ENCODE data around the gene NPDC1. TPM values are rescaled to one million over a fixed set of nuclear protein-coding genes. Genes with fewer than 3 reads are reported as not detected.
"Not testable (repeated sequence)": the region's sequence is repeated elsewhere in the genome, so short reads cannot be mapped to it uniquely, and the experiment has no call there.

Gene NPDC1
- total RNA-seq, 2 experiments from 2014 or later, result 36.0 to 42.6 TPM

DNA sequence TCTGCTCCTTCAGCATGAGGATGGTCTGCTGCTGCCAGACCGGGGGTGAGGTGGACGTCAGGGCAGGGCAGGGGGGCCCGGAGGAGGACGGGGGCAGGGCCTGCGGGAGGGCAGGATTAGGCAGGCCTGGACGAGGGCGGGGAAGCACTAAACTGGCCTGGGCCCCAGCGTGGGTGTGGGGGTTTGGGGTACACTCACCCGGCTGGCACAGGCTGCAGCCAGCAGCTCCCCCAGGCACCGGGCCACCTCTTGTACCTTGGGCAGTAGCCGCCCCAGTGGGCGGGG lies 18.8 kb upstream of the NPDC1 start:
- intact Hi-C loops (cut with micrococcal nuclease), result loop anchor here (5.0 kb wide), 1 partner anchor 38 kb away; the partner anchor contains the start of gene ABCA2
- no peaks in the 10 kb centered on the region for H3K9me3 Mint-ChIP-seq
- no peak overlapping the region for H3K27ac Mint-ChIP-seq
- ChIA-PET POLR2A (no interaction called here), CTCF (interaction anchor here (0.9 to 10.6 kb wide), 13 partner anchors 9 to 287 kb away, joined by 3 to 208 read pairs (median 10); partner anchors contain the start of genes ABCA2, FUT7, MAN1B1 and NPDC1)
- H3K36me3 Mint-ChIP-seq, result no peaks in the 10 kb centered on the region
- DNase-seq, result no peak
- peaks cover 4% of the 10 kb centered on the region for H3K4me1 Mint-ChIP-seq (ENCODE audit: low read depth)
- H3K4me3 Mint-ChIP-seq, result no peak overlapping the region
- H3K27me3 Mint-ChIP-seq, result no peaks in the 10 kb centered on the region

DNA sequence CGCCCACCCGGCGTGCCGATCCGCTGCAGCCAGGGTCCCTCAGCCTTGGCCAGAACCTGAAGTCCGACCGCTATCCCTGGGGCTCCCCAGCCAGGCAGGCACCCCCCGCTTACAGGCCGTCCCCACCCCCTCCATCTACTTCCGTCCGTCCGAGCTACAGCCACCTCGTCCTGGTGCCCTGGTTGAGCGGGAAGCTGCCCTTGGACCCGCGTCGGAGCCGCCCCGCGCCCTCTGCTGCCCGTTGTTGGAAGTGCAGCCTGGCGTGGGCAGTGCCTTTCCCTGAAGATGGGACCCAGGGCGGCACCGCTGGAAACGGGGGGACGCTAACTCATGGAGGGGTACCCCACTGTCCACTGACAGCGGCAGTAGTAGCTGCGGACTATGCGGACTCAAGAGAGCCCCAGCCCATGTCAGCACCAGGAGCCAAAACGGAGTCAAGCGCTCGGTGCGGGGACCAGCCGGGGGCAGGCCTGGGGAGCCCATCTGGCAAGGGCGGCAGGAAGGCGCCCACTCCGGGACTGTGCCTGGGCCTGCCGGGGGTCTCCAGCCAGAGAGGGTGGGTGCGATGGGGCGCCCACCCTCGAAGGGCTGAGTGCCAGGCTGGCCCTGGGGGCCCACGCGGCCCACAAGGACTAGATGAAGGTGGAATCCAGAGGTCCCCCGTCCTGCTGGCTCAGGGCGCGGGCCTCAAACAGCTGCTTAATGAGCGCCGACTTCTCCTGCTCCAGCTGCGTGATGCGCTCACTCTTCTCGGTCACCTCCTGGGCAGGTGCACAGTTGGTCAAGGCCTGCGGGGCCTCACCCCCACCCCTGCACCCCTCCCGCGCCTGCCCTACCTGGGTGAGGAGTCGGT lies 18.3 kb upstream of the NPDC1 start:
- peaks cover 4% of the 10 kb centered on the region for H3K4me1 Mint-ChIP-seq (ENCODE audit: low read depth)
- no peaks in the 10 kb centered on the region for H3K36me3 Mint-ChIP-seq
- peak overlapping the region; percentile 44 for H3K27ac Mint-ChIP-seq
- DNase-seq, result peak; percentile 68
- ChIA-PET CTCF (interaction anchor here (0.6 to 10.6 kb wide), 22 partner anchors 9 to 286 kb away, joined by 3 to 208 read pairs (median 4); partner anchors contain the start of genes ABCA2, FUT7, MAN1B1 and NPDC1), POLR2A (no interaction called here)
- H3K27me3 Mint-ChIP-seq, result no peaks in the 10 kb centered on the region
- intact Hi-C loops (cut with micrococcal nuclease), result no loop called here
- no peak overlapping the region for H3K4me3 Mint-ChIP-seq
- H3K9me3 Mint-ChIP-seq, result no peaks in the 10 kb centered on the region

DNA sequence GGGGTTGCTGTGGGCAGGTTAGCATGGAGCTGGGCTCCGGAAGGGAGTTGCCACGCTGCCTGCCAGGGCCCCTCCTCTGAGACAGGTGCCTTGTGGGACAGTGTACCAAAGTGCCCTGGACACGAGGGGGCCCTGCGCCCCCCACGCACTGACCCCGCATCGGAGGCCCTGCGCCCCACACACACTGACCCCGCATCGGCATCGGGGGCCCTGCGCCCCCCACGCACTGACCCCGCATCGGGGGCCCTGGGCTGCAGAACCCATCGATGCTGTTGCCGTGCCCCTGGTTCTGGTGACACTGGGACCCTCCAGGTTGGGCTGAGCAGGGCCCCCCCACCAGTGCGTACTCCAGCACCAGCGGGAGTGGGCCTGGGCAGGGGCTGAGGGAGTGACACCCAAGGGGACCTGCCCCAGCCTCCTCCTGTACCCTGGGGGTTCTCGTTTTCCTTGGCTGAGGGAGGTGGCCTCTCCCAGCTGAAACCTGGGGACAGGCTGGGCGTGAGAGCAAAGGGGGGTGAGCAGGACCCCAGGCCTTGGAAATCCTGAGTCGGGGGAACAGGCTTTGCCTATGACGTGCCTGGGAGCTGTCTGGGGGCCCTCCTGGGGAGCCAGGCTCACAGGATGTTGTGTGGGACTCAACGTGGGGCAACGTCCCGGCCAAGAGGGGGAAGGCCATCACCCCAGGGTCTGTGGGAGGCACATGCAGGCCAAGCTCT lies 17.5 kb upstream of the NPDC1 start:
- ChIA-PET CTCF (interaction anchor here (0.6 to 10.6 kb wide), 22 partner anchors 8 to 285 kb away, joined by 3 to 208 read pairs (median 4); partner anchors contain the start of genes ABCA2, FUT7, MAN1B1 and NPDC1), POLR2A (no interaction called here)
- H3K9me3 Mint-ChIP-seq, result no peaks in the 10 kb centered on the region
- H3K27me3 Mint-ChIP-seq, result no peaks in the 10 kb centered on the region
- intact Hi-C loops (cut with micrococcal nuclease), result no loop called here
- H3K4me1 Mint-ChIP-seq (ENCODE audit: low read depth), result peaks cover 4% of the 10 kb centered on the region
- no peak overlapping the region for H3K27ac Mint-ChIP-seq
- H3K4me3 Mint-ChIP-seq, result no peak overlapping the region
- DNase-seq, result no peak
- no peaks in the 10 kb centered on the region for H3K36me3 Mint-ChIP-seq

DNA sequence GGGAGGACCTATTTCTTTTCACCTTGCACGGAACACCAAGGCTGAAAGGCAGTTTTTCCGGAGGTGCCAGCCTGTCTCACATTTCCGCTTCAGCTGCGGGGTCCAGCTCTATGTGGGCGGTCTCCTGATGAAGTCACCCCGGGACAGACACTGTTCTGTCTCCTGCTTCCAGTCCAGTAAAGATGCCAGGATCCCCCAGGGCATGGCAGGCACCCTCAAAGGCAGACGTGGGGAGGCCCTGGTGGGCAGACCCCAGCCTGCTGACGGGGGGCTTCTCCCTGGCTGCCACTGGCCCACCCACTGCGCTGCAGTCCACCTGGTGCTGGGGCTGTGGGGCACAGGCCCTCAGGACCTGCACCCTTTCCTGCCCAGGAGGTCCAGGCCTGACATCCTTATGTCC lies 16.8 kb upstream of the NPDC1 start:
- CTCF ChIA-PET, result interaction anchor here (2.4 to 10.6 kb wide), 2 partner anchors 15 to 70 kb away, joined by 5 to 208 read pairs; partner anchors contain the start of genes NPDC1 and PAXX
- intact Hi-C loops (cut with micrococcal nuclease); DNase-seq; POLR2A ChIA-PET; H3K4me3 Mint-ChIP-seq; H3K9me3 Mint-ChIP-seq; H3K27ac Mint-ChIP-seq; H3K27me3 Mint-ChIP-seq; H3K4me1 Mint-ChIP-seq (ENCODE audit: low read depth); H3K36me3 Mint-ChIP-seq: not testable (repeated sequence)

DNA sequence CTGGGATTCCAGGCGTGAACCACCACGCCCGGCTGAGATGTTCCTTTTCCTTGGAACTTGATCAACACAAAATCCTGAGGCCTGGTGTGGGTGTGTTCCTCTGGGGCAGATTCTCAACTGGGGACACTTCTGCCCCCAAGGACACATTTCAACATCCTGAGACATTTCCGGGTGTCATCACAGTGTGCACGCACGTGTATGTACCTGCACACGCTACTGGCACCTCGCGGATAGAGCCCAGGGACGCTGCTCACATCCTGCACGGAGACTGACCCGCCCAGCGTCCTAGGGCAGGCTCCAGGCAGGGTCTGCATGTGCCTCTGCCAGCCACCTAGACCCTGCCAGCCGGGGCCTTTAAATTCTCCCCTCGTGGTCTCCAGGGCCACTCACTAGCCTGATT lies 16.4 kb upstream of the NPDC1 start:
- H3K27ac Mint-ChIP-seq, result no peak overlapping the region
- no peak for DNase-seq
- intact Hi-C loops (cut with micrococcal nuclease), result no loop called here
- H3K36me3 Mint-ChIP-seq, result no peaks in the 10 kb centered on the region
- H3K27me3 Mint-ChIP-seq, result no peaks in the 10 kb centered on the region
- ChIA-PET CTCF (interaction anchor here (10.6 kb wide), 1 partner anchor 14 kb away, joined by 208 read pairs; the partner anchor contains the start of gene NPDC1), POLR2A (no interaction called here)
- H3K4me1 Mint-ChIP-seq (ENCODE audit: low read depth), result no peaks in the 10 kb centered on the region
- H3K4me3 Mint-ChIP-seq, result no peak overlapping the region
- H3K9me3 Mint-ChIP-seq, result no peaks in the 10 kb centered on the region

DNA sequence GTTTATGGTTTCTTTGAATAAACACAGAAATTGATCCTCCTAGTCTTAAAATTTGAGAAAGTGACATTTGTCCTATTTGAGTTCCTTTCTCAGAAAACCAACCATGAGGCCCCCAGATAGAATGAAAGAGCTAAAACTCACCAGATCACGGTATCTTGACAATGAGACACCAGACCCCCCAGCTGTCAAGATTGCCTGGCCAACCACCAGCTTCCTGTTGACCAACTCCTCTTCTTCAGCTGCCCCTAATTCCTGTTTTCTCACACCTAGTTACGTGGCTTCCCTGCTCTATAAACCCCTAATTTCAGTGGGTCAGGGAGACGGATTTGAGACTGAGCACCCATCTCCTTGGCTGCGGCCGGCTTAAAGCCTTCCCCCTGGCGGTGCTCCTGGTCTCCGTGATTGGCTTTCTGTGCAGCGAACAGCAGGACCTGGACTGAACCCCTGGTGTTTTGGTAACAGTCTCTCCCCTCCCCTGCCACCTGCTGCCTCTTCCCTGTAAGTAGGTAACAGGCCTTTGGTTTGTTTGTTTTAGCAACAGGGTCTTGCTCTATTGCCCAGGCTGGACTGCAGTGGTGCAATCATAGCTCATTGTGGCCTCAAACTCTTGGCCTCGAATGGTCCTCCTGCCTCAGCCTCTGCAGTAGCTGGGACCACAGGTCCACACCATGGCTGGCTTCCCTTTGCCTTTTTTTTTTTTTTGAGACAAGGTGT lies 12.7 kb upstream of the NPDC1 start:
- Mint-ChIP-seq H3K4me3 (no peak overlapping the region), H3K27ac (no peak overlapping the region), H3K9me3 (no peaks in the 10 kb centered on the region), H3K4me1 (ENCODE audit: low read depth) (no peaks in the 10 kb centered on the region), H3K36me3 (no peaks in the 10 kb centered on the region), H3K27me3 (no peaks in the 10 kb centered on the region)
- ChIA-PET CTCF (interaction anchor here (1.3 to 4.4 kb wide), 4 partner anchors 9 to 29 kb away, joined by 3 to 28 read pairs (median 12); no protein-coding TSS in a partner anchor), POLR2A (no interaction called here)
- intact Hi-C loops (cut with micrococcal nuclease), result no loop called here
- DNase-seq, result no peak

DNA sequence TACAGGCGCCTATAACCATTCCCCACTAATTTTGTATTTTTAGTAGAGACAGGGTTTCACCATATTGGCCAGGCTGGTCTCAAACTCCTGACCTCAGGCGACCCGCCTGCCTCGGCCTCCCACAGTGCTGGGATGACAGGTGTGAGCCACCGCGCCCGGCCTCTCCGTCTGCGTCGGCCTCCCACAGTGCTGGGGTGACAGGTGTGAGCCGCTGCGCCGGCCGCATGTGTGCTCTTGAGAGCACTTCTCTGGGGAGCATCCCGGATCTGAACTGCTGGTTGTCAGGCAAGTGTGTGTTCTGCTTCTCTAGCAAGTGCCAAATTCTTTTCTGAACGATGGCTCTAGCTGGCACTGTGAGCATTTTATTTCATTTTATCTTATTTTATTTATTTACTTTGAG lies 11.6 kb upstream of the NPDC1 start:
- Mint-ChIP-seq H3K27me3 (peaks cover 4% of the 10 kb centered on the region), H3K4me3 (no peak overlapping the region), H3K36me3 (no peaks in the 10 kb centered on the region), H3K4me1 (ENCODE audit: low read depth) (no peaks in the 10 kb centered on the region), H3K9me3 (no peaks in the 10 kb centered on the region), H3K27ac (no peak overlapping the region)
- ChIA-PET CTCF (interaction anchor here (4.4 kb wide), 1 partner anchor 9 kb away, joined by 28 read pairs; no protein-coding TSS in a partner anchor), POLR2A (no interaction called here)
- intact Hi-C loops (cut with micrococcal nuclease), result no loop called here
- DNase-seq, result no peak

DNA sequence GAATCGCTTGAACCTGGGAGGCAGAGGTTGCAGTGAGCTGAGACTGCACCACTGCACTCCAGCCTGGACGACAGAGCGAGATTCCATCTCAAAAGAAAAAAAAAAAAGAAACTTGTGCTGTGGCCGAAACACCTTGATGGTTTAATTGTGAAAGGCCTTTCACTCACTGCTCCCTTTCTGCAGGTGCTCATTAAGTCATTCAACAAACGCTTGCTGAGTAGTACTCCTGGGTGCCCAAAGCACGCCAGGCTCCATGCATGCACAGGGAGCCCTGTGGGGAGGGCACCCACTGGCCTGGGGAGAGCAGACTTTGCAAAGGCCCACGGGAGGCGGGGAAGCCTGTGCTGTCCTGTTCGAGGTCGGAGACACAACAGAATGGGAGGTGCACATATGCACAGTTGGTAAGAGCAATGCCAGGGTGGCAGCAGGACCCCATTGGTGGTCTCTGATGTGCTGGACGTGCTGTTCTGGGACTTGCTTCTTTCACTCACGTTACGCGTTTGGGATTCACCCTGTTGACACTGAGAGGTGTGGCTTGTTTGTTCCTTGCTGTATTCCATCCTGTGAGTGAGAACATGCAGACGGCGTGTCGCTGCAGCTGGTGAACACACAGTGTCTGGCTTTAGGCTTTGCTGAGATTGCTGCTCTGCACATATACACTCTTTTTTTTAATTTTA lies 10.9 kb upstream of the NPDC1 start:
- Mint-ChIP-seq H3K4me1 (ENCODE audit: low read depth) (no peaks in the 10 kb centered on the region), H3K4me3 (no peak overlapping the region), H3K27me3 (peaks cover 11% of the 10 kb centered on the region), H3K27ac (no peak overlapping the region), H3K9me3 (no peaks in the 10 kb centered on the region), H3K36me3 (no peaks in the 10 kb centered on the region)
- DNase-seq, result no peak
- intact Hi-C loops (cut with micrococcal nuclease), result no loop called here
- CTCF ChIA-PET, result interaction anchor here (1.4 to 4.4 kb wide), 5 partner anchors 7 to 28 kb away, joined by 4 to 28 read pairs (median 9); partner anchors contain the start of gene NPDC1
- POLR2A ChIA-PET, result no interaction called here

DNA sequence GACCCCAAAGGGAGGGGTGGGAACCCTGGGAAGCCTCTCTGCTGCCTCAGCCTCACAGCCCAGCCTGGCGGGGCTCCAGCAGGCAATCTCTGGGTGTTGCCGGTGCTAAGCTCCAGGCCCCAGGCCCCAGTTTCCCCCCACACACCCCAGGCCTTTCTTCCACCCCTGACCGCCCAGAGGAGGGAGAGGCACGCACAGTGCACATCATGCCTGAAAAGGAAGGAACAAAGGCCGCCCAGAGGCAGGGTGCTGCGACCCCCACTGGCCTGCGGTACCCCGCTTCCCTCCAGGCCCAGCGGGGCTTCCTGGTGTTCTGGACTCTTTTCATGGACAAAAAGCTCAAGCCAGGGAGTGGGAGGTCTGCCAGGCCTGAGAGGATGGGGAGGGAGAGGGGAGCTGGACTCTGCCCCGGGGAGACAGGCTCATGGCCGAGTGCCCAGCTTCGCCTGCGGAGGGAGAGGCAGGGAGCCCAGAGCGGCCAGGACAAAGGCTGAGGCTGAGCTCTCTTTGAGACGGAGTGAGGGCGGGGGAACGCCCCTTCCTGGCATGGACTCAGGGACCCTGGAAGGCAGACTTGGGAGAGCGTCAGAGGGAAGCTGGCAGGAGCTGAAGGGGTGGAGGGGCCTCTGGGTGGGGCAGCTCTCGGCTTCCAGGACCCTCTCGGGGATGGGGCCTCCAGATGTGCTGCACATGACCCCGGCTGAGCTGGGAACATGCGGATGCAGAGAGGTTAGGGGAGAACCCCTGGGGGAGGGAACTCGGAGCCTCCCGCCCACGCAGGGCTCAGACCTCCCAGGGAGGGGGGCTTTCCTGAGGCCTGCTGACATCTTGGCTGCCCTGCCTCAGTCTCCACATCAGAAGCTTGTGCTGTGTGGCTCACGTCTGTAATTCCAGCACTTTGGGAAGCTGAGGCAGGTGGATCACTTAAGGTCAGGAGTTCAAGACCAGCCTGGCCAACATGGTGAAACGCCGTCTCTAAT lies 9.7 kb upstream of the NPDC1 start:
- no peaks in the 10 kb centered on the region for H3K9me3 Mint-ChIP-seq
- no peaks in the 10 kb centered on the region for H3K4me1 Mint-ChIP-seq (ENCODE audit: low read depth)
- no peak overlapping the region for H3K27ac Mint-ChIP-seq
- intact Hi-C loops (cut with micrococcal nuclease), result no loop called here
- CTCF ChIA-PET, result interaction anchor here (1.4 to 2.0 kb wide), 6 partner anchors 8 to 26 kb away, joined by 4 to 11 read pairs (median 8); partner anchors contain the start of gene NPDC1
- no peak overlapping the region for H3K4me3 Mint-ChIP-seq
- H3K27me3 Mint-ChIP-seq, result peaks cover 11% of the 10 kb centered on the region
- DNase-seq, result no peak
- H3K36me3 Mint-ChIP-seq, result no peaks in the 10 kb centered on the region
- POLR2A ChIA-PET, result no interaction called here

DNA sequence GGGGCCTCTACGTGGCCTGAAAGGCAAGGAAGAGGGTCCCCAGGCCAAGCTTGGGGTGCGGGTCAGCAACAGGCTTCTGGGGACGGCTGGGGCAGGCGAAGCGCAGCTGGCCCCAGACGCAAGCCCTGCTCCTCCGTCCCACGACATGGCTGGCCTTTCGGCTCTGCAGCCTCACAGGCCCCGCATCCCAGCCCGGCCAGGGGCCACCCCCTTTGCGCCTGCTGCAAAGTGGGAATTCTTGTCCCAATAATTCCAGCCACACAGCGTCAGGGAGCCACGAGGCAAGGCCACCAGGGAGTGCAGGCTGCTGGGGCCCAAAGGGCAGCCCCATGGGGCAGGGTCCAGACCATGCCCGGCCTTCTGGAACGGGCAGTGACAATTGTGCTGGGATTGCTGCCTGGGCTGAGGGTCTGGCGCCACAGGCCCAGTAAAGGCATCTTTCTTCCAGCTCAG lies 9.0 kb upstream of the NPDC1 start:
- H3K9me3 Mint-ChIP-seq, result no peaks in the 10 kb centered on the region
- no peak overlapping the region for H3K4me3 Mint-ChIP-seq
- H3K36me3 Mint-ChIP-seq, result no peaks in the 10 kb centered on the region
- intact Hi-C loops (cut with micrococcal nuclease), result no loop called here
- H3K4me1 Mint-ChIP-seq (ENCODE audit: low read depth), result no peaks in the 10 kb centered on the region
- H3K27me3 Mint-ChIP-seq, result peaks cover 17% of the 10 kb centered on the region
- CTCF ChIA-PET, result interaction anchor here (1.6 to 2.0 kb wide), 5 partner anchors 8 to 26 kb away, joined by 8 to 11 read pairs (median 9); partner anchors contain the start of gene NPDC1
- no peak overlapping the region for H3K27ac Mint-ChIP-seq
- no peak for DNase-seq
- POLR2A ChIA-PET, result no interaction called here
